Measurements from ENCODE around the gene EXOC6. TPM values are rescaled to one million over a fixed set of nuclear protein-coding genes. Genes with fewer than 3 reads are reported as not detected.

Gene EXOC6
- total RNA-seq, 4 donors from 2014 or later: 9.8 to 25.9 (median 10.9) TPM

DNA sequence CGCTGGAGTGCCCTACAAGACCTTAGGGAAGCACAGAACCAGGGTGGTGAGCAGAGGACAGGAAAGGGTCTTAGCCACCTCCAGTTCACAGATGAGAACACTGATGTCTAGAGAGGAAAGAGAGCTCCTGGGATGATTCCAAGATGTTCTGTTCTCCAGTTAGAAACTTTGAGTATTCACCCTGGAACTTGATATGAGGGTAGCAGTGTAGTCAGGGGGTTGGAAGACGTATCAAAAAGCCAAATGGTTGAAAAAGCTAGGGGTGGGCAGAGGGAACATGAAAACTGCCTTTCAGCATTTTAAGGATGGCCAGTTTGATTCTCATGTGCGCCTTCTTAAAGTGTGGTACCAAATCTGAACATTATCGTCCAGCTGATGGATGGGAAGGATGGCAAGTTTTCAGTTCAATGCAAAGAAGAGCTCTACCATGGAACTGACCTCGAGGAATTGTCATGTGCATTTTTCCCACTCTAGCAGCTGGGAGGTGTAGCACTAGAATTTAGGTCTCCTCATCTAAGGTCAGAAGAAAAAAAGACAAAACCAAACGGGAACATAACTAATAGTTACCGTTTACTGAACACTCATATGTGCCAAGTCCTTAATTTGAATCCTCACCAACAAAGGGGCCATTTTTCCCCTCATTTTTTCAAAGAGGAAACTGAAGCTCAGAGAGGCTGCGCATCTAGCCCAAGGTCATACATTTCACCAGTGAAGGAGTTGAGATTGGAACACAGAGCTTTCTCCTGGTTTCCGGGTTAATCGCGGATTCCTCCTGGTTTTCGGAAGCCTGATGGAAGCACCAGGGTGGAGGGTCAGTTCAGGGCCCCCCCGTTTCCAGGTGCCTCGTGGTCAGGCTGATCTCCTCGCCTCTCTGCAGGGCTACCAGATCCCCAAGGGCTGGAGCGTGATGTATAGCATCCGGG lies 219.4 kb downstream of the EXOC6 start:
- TF ChIP-seq, protein P1, sequence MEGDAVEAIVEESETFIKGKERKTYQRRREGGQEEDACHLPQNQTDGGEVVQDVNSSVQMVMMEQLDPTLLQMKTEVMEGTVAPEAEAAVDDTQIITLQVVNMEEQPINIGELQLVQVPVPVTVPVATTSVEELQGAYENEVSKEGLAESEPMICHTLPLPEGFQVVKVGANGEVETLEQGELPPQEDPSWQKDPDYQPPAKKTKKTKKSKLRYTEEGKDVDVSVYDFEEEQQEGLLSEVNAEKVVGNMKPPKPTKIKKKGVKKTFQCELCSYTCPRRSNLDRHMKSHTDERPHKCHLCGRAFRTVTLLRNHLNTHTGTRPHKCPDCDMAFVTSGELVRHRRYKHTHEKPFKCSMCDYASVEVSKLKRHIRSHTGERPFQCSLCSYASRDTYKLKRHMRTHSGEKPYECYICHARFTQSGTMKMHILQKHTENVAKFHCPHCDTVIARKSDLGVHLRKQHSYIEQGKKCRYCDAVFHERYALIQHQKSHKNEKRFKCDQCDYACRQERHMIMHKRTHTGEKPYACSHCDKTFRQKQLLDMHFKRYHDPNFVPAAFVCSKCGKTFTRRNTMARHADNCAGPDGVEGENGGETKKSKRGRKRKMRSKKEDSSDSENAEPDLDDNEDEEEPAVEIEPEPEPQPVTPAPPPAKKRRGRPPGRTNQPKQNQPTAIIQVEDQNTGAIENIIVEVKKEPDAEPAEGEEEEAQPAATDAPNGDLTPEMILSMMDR (IDR thresholded peaks at IDR 0.05): no peak
- DNase-seq (ENCODE audit: low spot score): no peak
- ATAC-seq (ENCODE audit: low FRiP score): no peak

DNA sequence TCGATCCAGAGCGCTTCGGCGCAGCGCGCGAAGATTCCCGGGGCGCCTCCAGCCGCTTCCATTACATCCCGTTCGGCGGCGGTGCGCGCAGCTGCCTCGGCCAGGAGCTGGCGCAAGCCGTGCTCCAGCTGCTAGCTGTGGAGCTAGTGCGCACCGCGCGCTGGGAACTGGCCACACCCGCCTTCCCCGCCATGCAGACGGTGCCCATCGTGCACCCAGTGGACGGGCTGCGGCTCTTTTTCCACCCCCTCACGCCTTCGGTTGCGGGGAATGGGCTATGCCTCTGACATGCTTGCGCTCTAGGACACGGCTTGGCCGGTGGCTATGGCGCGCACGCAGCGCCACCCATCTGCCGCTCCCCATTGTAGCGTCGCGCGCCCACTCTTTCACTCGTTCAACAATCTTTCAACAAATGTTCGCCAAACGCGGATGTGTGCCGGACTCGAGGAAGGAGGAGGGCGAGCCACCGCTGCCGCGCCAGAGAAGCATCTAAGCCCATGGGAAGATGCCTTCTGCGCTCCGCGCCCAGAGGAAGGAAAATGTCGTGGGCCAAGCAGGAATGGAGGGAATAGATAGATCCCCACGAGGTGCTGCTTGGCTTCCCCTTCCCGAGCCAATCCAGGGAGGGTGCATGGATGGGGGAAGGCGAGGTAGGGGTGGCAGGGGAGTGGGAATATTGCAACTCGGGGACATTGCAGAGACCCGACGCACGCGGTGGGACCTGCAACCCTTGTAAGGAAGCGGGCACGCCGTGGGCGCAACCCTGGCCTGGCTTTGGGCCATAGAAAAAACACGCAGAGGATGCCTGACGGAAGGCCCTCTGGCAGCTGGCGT lies 220.3 kb downstream of the EXOC6 start:
- TF ChIP-seq, protein P1 (IDR thresholded peaks at IDR 0.05): no peak
- DNase-seq (ENCODE audit: low spot score): no peak
- no peak for ATAC-seq (ENCODE audit: low FRiP score)

DNA sequence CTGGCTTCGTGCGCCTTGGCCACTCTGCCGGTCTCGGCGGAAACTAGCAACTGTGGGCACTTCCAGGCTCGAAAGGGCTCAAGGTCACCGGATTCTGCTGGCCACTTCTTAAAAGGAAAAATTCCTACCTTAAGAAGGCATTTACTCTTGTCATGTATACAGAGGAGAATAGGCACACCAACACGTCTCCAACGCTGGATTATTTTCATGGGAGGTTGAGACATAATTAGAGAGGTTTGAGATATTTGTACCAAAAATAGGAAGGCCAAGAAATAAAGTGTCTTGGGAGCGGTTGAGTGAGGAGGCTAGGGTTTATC lies 220.9 kb downstream of the EXOC6 start:
- DNase-seq (ENCODE audit: low spot score): no peak
- TF ChIP-seq, protein P1 (IDR thresholded peaks at IDR 0.05): no peak
- ATAC-seq (ENCODE audit: low FRiP score): no peak

DNA sequence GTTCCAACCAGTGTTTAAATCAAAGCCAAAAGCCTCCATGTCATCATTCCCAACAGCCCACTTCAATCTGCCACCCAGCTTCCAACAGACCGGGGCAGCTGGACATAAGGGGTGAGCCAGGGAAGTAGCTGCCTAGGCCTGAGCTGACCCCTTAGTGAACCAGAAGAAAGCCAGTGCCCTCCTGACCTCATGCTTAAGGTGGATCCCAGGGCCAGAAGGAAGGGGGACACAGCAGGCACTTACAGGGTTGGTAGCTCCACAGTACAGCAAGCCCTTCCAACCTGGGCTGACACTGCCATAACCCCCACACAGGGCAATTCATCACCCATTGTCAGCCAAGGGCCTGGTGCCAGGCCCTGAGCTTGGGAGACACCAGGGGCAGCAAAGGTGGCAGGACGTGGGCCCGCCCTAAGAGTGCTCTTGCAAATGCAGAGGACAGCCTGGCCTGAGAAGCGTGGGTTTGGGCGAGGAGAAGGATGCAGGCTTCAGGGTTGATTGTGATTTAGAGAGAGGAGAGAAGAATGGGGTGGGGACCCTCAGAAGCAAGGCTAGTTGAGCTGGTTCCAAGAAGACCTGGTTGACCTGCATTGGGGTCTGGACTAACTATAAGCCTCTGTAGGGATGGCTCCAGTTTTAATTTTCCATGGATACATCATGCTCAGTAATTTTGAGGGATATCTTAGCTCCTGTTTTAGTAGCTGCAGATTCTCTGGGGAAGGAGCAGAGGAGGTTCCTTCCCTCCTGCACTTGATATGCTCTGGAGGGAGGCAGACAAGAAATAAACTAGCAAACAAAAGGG lies 222.3 kb downstream of the EXOC6 start:
- DNase-seq (ENCODE audit: low spot score): no peak
- TF ChIP-seq, protein P1 (IDR thresholded peaks at IDR 0.05): no peak

DNA sequence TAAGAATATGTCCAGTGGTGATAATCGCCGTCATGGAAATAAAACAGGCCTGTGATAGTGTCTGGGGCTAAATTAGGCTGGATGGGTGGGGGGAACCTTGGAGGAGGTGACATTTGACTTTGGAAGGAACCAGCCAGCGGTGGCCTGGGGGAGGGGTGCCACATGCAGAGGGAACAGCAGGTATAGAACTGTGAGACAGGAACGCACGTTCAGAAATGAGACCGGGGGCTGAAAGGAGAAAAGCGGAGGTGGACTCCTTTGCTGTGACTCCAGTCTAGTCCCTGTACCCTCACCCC lies 222.8 kb downstream of the EXOC6 start:
- no peak for DNase-seq (ENCODE audit: low spot score)
- TF ChIP-seq, protein P1 (IDR thresholded peaks at IDR 0.05): no peak
- ATAC-seq (ENCODE audit: low FRiP score): no peak

More for the DNA sequence above, 222.3 kb downstream of the EXOC6 start:
- no peak for ATAC-seq (ENCODE audit: low FRiP score)

DNA sequence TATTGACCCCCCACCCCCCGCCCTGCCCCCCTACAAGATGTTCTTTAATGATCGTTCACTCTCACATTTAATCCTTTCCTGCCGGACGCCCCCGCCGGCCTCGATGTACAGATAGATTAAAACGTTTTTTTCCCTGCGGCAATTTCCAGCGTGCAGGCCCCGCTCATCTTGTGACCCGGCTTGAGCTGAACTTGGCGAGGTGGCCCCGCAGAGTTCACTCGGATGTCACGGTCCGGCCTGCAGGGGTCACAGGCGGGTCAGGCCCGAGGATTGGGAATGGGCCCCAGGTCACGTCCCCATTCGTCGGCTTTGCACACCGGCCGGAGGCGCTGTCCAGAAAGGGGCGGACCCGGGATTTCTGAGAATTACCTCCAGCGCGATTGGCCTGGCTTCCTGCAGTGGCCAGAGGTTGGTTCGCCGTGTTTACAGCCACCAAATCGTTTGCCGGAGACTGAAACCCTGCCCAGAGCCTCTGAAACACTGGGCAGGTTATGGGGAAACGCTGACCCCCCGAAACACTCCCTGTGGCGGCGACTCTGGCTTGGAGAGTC lies 223.4 kb downstream of the EXOC6 start:
- DNase-seq (ENCODE audit: low spot score): no peak
- ATAC-seq (ENCODE audit: low FRiP score): no peak

More for the DNA sequence above, 223.4 kb downstream of the EXOC6 start:
- TF ChIP-seq, protein P1 (IDR thresholded peaks at IDR 0.05): no peak

Data from omental fat pad (tissue), 4 donors.